ENCODE measurements around the gene SPATA31E1. TPM values are rescaled to one million over a fixed set of nuclear protein-coding genes. Genes with fewer than 3 reads are reported as not detected.

Gene SPATA31E1
- total and polyA plus RNA-seq, 9 of the 15 experiments (the other 6 are each of a cell fraction or from before 2014, with no cell fraction given), result not detected

DNA sequence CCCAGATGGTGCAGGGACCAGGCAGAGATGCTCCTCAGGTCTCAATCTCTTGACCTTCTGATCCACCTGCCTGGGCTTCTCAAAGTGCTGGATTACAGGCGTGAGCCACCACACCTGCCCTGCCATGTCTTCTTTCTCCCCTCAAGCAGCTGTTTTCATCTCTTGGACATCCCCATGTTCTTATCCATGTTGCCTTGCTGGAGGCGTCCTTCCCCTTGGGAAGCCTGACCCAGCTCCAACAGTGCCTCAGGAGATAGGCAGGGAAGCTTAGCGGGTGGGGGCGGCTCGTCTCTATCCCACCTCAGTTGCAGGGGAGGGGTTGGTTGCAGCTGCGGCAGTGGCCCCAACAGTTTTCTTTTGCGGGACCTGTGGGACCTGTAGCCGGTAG lies 24.7 kb upstream of the SPATA31E1 start:
- FAIRE-seq (no peak), ATAC-seq (no peak), DNase-seq (ENCODE audit: extremely low read depth in 1 of 4, low spot score in 3 of 4) (no peak)
- Histone ChIP-seq H3K27me3 (ENCODE audit: control insufficient read depth in 2 of 2, insufficient read depth in 2 of 2, low read length in 2 of 2) (peaks cover 2 to 39% of the 10 kb centered on the region in 2 experiments; a peak in 2 of 5 replicates), H3K9ac (ENCODE audit: insufficient read depth in 1 of 2, low read depth in 2 of 2, low read length in 2 of 2) (no peak overlapping the region), H3K9me1 (ENCODE audit: control insufficient read depth, insufficient read depth, low read length) (no peaks in the 10 kb centered on the region), H3K4me3 (no peak overlapping the region), H2AFZ (ENCODE audit: low read depth, low read length) (no peak overlapping the region), H4K20me1 (replicated peaks; ENCODE audit: control insufficient read depth, insufficient read depth, low read length) (no peaks in the 10 kb centered on the region), H3K36me3 (ENCODE audit: control insufficient read depth, insufficient read depth, low read length) (no peaks in the 10 kb centered on the region), H3K79me2 (ENCODE audit: control insufficient read depth, insufficient read depth, low read length) (no peaks in the 10 kb centered on the region), H3K4me1 (replicated peaks in 1 of 2; ENCODE audit: control insufficient read depth in 2 of 2, insufficient read depth in 2 of 2, low read length in 2 of 2) (no peaks in the 10 kb centered on the region), H3K9me3 (replicated peaks; ENCODE audit: control insufficient read depth, insufficient read depth, low read depth, low read length) (no peaks in the 10 kb centered on the region), H3K27ac (ENCODE audit: extremely low read depth, low read depth, low read length) (no peak overlapping the region), H3K4me2 (ENCODE audit: insufficient read depth, low read length) (no peak overlapping the region)
- 3% methylated on average over 8 of the region's 8 CpGs for WGBS (ENCODE audit: insufficient coverage, low coverage, missing lambda C conversion rate)
- in situ Hi-C loops (cut with MboI), result no loop called here
- TF ChIP-seq ZNF347 (CRISPR knock-in tag; IDR thresholded peaks at IDR 0.05; ENCODE audit: low read depth), result no peak
- no peak for TF ChIP-seq FOXJ3 (CRISPR knock-in tag; IDR thresholded peaks at IDR 0.05)
- no peak for TF ChIP-seq MAFF (IDR thresholded peaks at IDR 0.05; ENCODE audit: low read length)
- no peak for TF ChIP-seq U2AF1 (optimal IDR thresholded peaks at IDR 0.05; ENCODE audit: low read depth, low read length)
- TF ChIP-seq CHD1 (IDR thresholded peaks at IDR 0.05; ENCODE audit: low read length), result no peak
- no peak for TF ChIP-seq ZFP1 (CRISPR knock-in tag; IDR thresholded peaks at IDR 0.05)
- TF ChIP-seq, protein P1, sequence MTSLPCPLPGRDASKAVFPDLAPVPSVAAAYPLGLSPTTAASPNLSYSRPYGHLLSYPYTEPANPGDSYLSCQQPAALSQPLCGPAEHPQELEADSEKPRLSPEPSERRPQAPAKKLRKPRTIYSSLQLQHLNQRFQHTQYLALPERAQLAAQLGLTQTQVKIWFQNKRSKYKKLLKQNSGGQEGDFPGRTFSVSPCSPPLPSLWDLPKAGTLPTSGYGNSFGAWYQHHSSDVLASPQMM (CRISPR knock-in tag; IDR thresholded peaks at IDR 0.05), result no peak
- TF ChIP-seq, protein P2, sequence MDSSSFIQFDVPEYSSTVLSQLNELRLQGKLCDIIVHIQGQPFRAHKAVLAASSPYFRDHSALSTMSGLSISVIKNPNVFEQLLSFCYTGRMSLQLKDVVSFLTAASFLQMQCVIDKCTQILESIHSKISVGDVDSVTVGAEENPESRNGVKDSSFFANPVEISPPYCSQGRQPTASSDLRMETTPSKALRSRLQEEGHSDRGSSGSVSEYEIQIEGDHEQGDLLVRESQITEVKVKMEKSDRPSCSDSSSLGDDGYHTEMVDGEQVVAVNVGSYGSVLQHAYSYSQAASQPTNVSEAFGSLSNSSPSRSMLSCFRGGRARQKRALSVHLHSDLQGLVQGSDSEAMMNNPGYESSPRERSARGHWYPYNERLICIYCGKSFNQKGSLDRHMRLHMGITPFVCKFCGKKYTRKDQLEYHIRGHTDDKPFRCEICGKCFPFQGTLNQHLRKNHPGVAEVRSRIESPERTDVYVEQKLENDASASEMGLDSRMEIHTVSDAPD (CRISPR knock-in tag; IDR thresholded peaks at IDR 0.05), result no peak
- TF ChIP-seq, protein P3, sequence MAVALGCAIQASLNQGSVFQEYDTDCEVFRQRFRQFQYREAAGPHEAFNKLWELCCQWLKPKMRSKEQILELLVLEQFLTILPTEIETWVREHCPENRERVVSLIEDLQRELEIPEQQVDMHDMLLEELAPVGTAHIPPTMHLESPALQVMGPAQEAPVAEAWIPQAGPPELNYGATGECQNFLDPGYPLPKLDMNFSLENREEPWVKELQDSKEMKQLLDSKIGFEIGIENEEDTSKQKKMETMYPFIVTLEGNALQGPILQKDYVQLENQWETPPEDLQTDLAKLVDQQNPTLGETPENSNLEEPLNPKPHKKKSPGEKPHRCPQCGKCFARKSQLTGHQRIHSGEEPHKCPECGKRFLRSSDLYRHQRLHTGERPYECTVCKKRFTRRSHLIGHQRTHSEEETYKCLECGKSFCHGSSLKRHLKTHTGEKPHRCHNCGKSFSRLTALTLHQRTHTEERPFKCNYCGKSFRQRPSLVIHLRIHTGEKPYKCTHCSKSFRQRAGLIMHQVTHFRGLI (CRISPR knock-in tag; IDR thresholded peaks at IDR 0.05), result no peak
- no peak for TF ChIP-seq CBFB (CRISPR knock-in tag; IDR thresholded peaks at IDR 0.05)
- TF ChIP-seq CHD4 (IDR thresholded peaks at IDR 0.05; ENCODE audit: insufficient read depth, insufficient replicate concordance, low read depth, low read length, poor library complexity, severe bottlenecking), result no peak
- TF ChIP-seq ZNF24 (IDR thresholded peaks at IDR 0.05), result no peak
- no peak for TF ChIP-seq ZNF668 (CRISPR knock-in tag; IDR thresholded peaks at IDR 0.05)
- no peak for TF ChIP-seq LEF1 (IDR thresholded peaks at IDR 0.05)
- TF ChIP-seq MYNN (IDR thresholded peaks at IDR 0.05), result no peak
- no peak for TF ChIP-seq MYNN (CRISPR knock-in tag; IDR thresholded peaks at IDR 0.05)
- TF ChIP-seq, protein P4, sequence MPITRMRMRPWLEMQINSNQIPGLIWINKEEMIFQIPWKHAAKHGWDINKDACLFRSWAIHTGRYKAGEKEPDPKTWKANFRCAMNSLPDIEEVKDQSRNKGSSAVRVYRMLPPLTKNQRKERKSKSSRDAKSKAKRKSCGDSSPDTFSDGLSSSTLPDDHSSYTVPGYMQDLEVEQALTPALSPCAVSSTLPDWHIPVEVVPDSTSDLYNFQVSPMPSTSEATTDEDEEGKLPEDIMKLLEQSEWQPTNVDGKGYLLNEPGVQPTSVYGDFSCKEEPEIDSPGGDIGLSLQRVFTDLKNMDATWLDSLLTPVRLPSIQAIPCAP (CRISPR knock-in tag; IDR thresholded peaks at IDR 0.05; ENCODE audit: borderline replicate concordance), result no peak
- TF ChIP-seq ZFPM2 (CRISPR knock-in tag; IDR thresholded peaks at IDR 0.05), result no peak
- TF ChIP-seq HNRNPH1 (optimal IDR thresholded peaks at IDR 0.05; ENCODE audit: low read depth, low read length), result no peak
- TF ChIP-seq EHMT2 (IDR thresholded peaks at IDR 0.05), result no peak
- ChIA-PET CTCF (ENCODE audit: low intra/inter-chr PET ratio) (no interaction called here), POLR2A (no interaction called here)
- intact Hi-C loops (cut with micrococcal nuclease), result no loop called here
- no TSS peak for BruUV-seq (replicated peaks)

All from K562 (cell line).